Transverse colon (tissue), 4 donors: Measurements from ENCODE around the gene IFITM5. TPM values are rescaled to one million over a fixed set of nuclear protein-coding genes. Genes with fewer than 3 reads are reported as not detected.

Source experiments
- DNase-seq: peaks from one replicate; pipeline ENCODE4 v3.0.0-alpha.2; 2019
- H3K27ac ChIP-seq, 4 donors: fragments of 200-600 bp; sonication (generic); 2 replicates each; pipeline ENCODE4 v1.5.1; 2016 to 2018; ENCODE audit warnings: inconsistent platforms in 4 of 4
- H3K27me3 ChIP-seq: fragments of 200-600 bp; sonication (generic); 2 replicates; pipeline ENCODE4 v1.5.1; 2017; ENCODE audit warnings: inconsistent platforms
- H3K36me3 ChIP-seq, 4 donors: fragments of 200-600 bp; sonication (generic); 2 replicates each; pipeline ENCODE4 v1.5.1; 2017 to 2019; ENCODE audit warnings: inconsistent platforms in 4 of 4
- H3K4me1 ChIP-seq, 4 donors: fragments of 200-600 bp; sonication (generic); 2 replicates each; pipeline ENCODE4 v1.5.1; 2017 to 2020; ENCODE audit warnings: inconsistent platforms in 4 of 4
- H3K4me3 ChIP-seq, 4 donors: fragments of 200-600 bp; sonication (generic); 1 replicate in 1 of 4; 2 replicates in 3 of 4; pipeline versions ENCODE4 v1.5.1 to v1.6.1; 2017 to 2019; ENCODE audit warnings: inconsistent platforms in 4 of 4
- H3K9me3 ChIP-seq, 2 donors: fragments of 200-600 bp; sonication (generic); 2 replicates each; pipeline ENCODE4 v1.5.1; 2017 to 2019; ENCODE audit warnings: inconsistent platforms in 2 of 2
- CTCF ChIP-seq, 5 experiments: fragments of 200-600 bp in 3 of 5; fragments of 450-650 bp in 2 of 5; sonication (generic) in 3 of 5; IDR thresholded peaks; 1 replicate in 2 of 5; 2 replicates in 3 of 5; pipeline ENCODE4 v1.5.1; 2016 to 2017; ENCODE audit warnings: antibody characterized with exemption in 5 of 5, inconsistent platforms in 3 of 5, mild to moderate bottlenecking in 2 of 5, moderate library complexity in 1 of 5
- EP300 ChIP-seq: sonication (generic); formaldehyde crosslinking; IDR thresholded peaks from one replicate; pipeline ENCODE4 v1.6.1; 2017; ENCODE audit warnings: antibody characterized with exemption, low read depth
- POLR2A ChIP-seq: fragments of 450-650 bp; IDR thresholded peaks from one replicate; pipeline ENCODE4 v1.6.1; 2016; ENCODE audit warnings: antibody characterized with exemption, mild to moderate bottlenecking, moderate library complexity
- POLR2AphosphoS5 ChIP-seq, 3 donors: sonication (generic); formaldehyde crosslinking; IDR thresholded peaks; one replicate each; pipeline ENCODE4 v1.6.1; 2016; ENCODE audit warnings: antibody characterized with exemption in 3 of 3
- WGBS, 2 donors: methylation state at CpG; one replicate each; pipeline ENCODE4 v1.1.5; 2018; ENCODE audit warnings: low coverage in 1 of 2; 5-methylcytosine and 5-hydroxymethylcytosine counted together
- in situ Hi-C, 4 donors: fragments of 200-750 bp; cut with MboI; loops; one replicate each; pipeline versions ENCODE4 v1.15.0 to v1.15.1; 2017; ENCODE audit warnings: low sequenced_read_pairs in 3 of 4, low pct_ligation_motif_present in 1 of 4, low pct_unique_long_range_greater_than_20kb in 1 of 4
- intact Hi-C: fragments of 100-400 bp; cut with DNase I; formaldehyde crosslinking; loops from one replicate; pipeline ENCODE4 v1.15.1; 2023; ENCODE audit warnings: low total_unique reads
- total RNA-seq, 4 donors: library from RNA; depleted of rRNA; stranded (reverse); fragments of >200 nt; gene quantifications; one replicate each; pipeline ENCODE4 v1.1.0, GENCODE V29; 2016

IFITM5 gene
- total RNA-seq, 4 donors from 2014 or later, result not detected

GRCh38 chr11:282630-283360, 16.5 kb downstream of the IFITM5 start:
- no peak for DNase-seq
- Histone ChIP-seq H3K4me3 (no peak overlapping the region), H3K27ac (no peak overlapping the region), H3K27me3 (peaks cover 74% of the 10 kb centered on the region), H3K9me3 (no peaks in the 10 kb centered on the region), H3K36me3 (no peaks in the 10 kb centered on the region), H3K4me1 (peaks cover 0 to 36% (median 28%) of the 10 kb centered on the region in 4 donors)
- in situ Hi-C loops (no loop called here), intact Hi-C loops (no loop called here)
- 59 to 67% methylated on average over 8 to 13 of the region's 13 CpGs for WGBS, 2 donors
- no peak for TF ChIP-seq POLR2AphosphoS5 (IDR thresholded peaks at IDR 0.05)
- TF ChIP-seq CTCF (IDR thresholded peaks at IDR 0.05), result no peak
- TF ChIP-seq POLR2A, result no peak
- TF ChIP-seq EP300, result no peak

GRCh38 chr11:282171-282570, 17.2 kb downstream of the IFITM5 start:
- H3K4me1 ChIP-seq, result peaks cover 0 to 34% (median 27%) of the 10 kb centered on the region in 4 donors
- TF ChIP-seq CTCF (IDR thresholded peaks at IDR 0.05) (no peak), POLR2AphosphoS5 (IDR thresholded peaks at IDR 0.05) (no peak), POLR2A (no peak), EP300 (no peak)
- H3K36me3 ChIP-seq, result no peaks in the 10 kb centered on the region
- peaks cover 75% of the 10 kb centered on the region for H3K27me3 ChIP-seq
- no peaks in the 10 kb centered on the region for H3K9me3 ChIP-seq
- intact Hi-C loops (no loop called here), in situ Hi-C loops (no loop called here)
- WGBS, 2 donors, result 79% methylated on average over 4 of the region's 4 CpGs; no CpG with 5 or more reads in 1 of the 2 donors
- peak overlapping the region in 1 of 4 donors; percentile 38 for H3K4me3 ChIP-seq
- no peak overlapping the region for H3K27ac ChIP-seq
- no peak for DNase-seq

GRCh38 chr11:281486-282161, 17.7 kb downstream of the IFITM5 start:
- TF ChIP-seq POLR2AphosphoS5 (IDR thresholded peaks at IDR 0.05), result no peak
- no peak overlapping the region for H3K27ac ChIP-seq
- intact Hi-C loops (no loop called here), in situ Hi-C loops (no loop called here)
- no peaks in the 10 kb centered on the region for H3K9me3 ChIP-seq
- H3K27me3 ChIP-seq, result peaks cover 72% of the 10 kb centered on the region
- no peak for DNase-seq
- H3K4me3 ChIP-seq, result peak overlapping the region in 1 of 4 donors; percentile 38
- no peaks in the 10 kb centered on the region for H3K36me3 ChIP-seq
- H3K4me1 ChIP-seq, result peaks cover 0 to 34% (median 27%) of the 10 kb centered on the region in 4 donors
- WGBS, 2 donors, result 46% methylated on average over 18 of the region's 26 CpGs; no CpG with 5 or more reads in 1 of the 2 donors

GRCh38 chr11:280706-281485, 18.4 kb downstream of the IFITM5 start:
- Histone ChIP-seq H3K36me3 (no peaks in the 10 kb centered on the region), H3K4me1 (peaks cover 0 to 34% (median 27%) of the 10 kb centered on the region in 4 donors), H3K27ac (peak overlapping the region in 2 of 4 donors; percentile 0 to 40), H3K4me3 (peak overlapping the region in 3 of 4 donors; percentile 13 to 38 (median 21)), H3K27me3 (peaks cover 72% of the 10 kb centered on the region), H3K9me3 (no peaks in the 10 kb centered on the region)
- TF ChIP-seq POLR2A (no peak), CTCF (IDR thresholded peaks at IDR 0.05) (no peak), POLR2AphosphoS5 (IDR thresholded peaks at IDR 0.05) (no peak), EP300 (no peak)
- in situ Hi-C loops, result no loop called here
- WGBS, 2 donors, result 18% methylated on average over 66 of the region's 79 CpGs; no CpG with 5 or more reads in 1 of the 2 donors
- intact Hi-C loops, result no loop called here
- no peak for DNase-seq
